ENCODE results near the gene IGF1R. TPM values are rescaled to one million over a fixed set of nuclear protein-coding genes. Genes with fewer than 3 reads are reported as not detected.

IGF1R gene
- total RNA-seq, 1 donor from 2014 or later = 62.7 TPM

- H3K27me3 ChIP-seq (ENCODE audit: control insufficient read depth, insufficient read depth, low read length) = no peaks in the 10 kb centered on the region
- no peak overlapping the region for H3K4me3 ChIP-seq (ENCODE audit: low read depth, low read length)
- H3K36me3 ChIP-seq (ENCODE audit: control insufficient read depth, insufficient read depth, low read length) = peaks cover 2% of the 10 kb centered on the region
- no peak for TF ChIP-seq CTCF (IDR thresholded peaks at IDR 0.05; ENCODE audit: insufficient read depth, low read length, poor library complexity, severe bottlenecking)
- no peak for DNase-seq (ENCODE audit: low read depth)
Measured at GRCh38 chr15:98946301-98947255, 298.2 kb downstream of the IGF1R start.

DNA sequence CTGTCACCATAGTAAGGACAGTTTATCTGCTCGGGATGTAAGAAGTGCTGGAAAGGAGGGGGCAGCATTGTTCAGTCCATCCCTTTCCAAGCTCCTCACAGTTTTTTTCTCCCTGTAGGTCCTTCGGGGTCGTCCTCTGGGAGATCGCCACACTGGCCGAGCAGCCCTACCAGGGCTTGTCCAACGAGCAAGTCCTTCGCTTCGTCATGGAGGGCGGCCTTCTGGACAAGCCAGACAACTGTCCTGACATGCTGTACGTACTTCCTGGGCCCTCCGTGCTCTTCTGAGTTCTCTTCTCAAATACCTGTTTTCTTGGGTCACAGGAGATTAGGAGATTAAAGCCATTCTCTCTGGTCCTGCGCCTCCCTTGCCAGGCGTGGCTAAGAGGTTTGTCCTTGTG is 300.1 kb downstream of the IGF1R start:
- peaks cover 2% of the 10 kb centered on the region for H3K36me3 ChIP-seq (ENCODE audit: control insufficient read depth, insufficient read depth, low read length)
- no peak for DNase-seq (ENCODE audit: low read depth)
- no peak overlapping the region for H3K4me3 ChIP-seq (ENCODE audit: low read depth, low read length)
- no peaks in the 10 kb centered on the region for H3K27me3 ChIP-seq (ENCODE audit: control insufficient read depth, insufficient read depth, low read length)
- TF ChIP-seq CTCF (IDR thresholded peaks at IDR 0.05; ENCODE audit: insufficient read depth, low read length, poor library complexity, severe bottlenecking) = no peak

- H3K4me3 ChIP-seq (ENCODE audit: low read depth, low read length) = no peak overlapping the region
- no peaks in the 10 kb centered on the region for H3K27me3 ChIP-seq (ENCODE audit: control insufficient read depth, insufficient read depth, low read length)
- TF ChIP-seq CTCF (IDR thresholded peaks at IDR 0.05; ENCODE audit: insufficient read depth, low read length, poor library complexity, severe bottlenecking) = no peak
- H3K36me3 ChIP-seq (ENCODE audit: control insufficient read depth, insufficient read depth, low read length) = peaks cover 2% of the 10 kb centered on the region
- DNase-seq (ENCODE audit: low read depth) = no peak
Measured at GRCh38 chr15:98948941-98949340, 300.6 kb downstream of the IGF1R start.

DNA sequence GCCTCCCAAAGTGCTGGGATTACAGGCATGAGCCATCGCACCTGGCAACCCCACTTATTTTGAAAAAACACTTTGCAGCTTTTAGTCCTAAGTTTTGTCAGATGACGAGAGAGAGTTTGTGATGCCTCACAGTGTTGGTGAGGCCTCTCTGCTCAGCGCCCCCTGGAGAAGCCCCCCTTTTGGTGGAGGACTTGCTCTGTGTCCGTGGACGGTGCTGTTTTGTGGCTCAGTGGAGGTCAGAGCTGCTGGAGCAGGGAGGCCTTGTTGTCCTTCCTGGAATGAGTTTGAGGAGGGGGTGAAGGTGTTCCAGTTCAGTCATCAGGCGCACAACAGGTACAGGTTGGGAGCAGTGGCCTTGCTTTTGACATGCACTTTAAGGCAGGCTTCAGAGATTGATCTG is 301.3 kb downstream of the IGF1R start:
- Histone ChIP-seq H3K4me3 (ENCODE audit: low read depth, low read length) (no peak overlapping the region), H3K27me3 (ENCODE audit: control insufficient read depth, insufficient read depth, low read length) (no peaks in the 10 kb centered on the region), H3K36me3 (ENCODE audit: control insufficient read depth, insufficient read depth, low read length) (peaks cover 2% of the 10 kb centered on the region)
- TF ChIP-seq CTCF (IDR thresholded peaks at IDR 0.05; ENCODE audit: insufficient read depth, low read length, poor library complexity, severe bottlenecking) = no peak
- no peak for DNase-seq (ENCODE audit: low read depth)

DNA sequence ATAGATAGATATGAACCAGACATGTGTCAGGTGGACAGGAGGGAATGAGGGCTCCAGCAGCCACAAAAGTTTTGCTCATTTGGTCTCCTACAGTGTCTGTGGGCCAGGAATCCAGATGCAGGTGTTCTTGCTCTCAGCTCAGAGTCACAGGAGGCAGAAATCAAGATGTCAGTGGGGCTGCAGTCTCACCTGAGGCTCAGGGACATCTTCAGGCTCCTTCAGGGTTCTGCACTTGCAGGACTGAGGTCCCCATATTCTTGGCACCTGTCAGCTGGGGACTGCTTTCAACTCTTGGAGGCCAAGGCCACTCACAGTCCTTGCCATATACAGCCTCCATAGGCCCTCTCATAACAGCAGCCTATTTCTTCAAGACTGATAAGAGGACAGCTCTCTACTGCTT is 301.9 kb downstream of the IGF1R start:
- no peak for TF ChIP-seq CTCF (IDR thresholded peaks at IDR 0.05; ENCODE audit: insufficient read depth, low read length, poor library complexity, severe bottlenecking)
- no peak for DNase-seq (ENCODE audit: low read depth)
- H3K4me3 ChIP-seq (ENCODE audit: low read depth, low read length) = no peak overlapping the region
- H3K27me3 ChIP-seq (ENCODE audit: control insufficient read depth, insufficient read depth, low read length) = no peaks in the 10 kb centered on the region
- peaks cover 2% of the 10 kb centered on the region for H3K36me3 ChIP-seq (ENCODE audit: control insufficient read depth, insufficient read depth, low read length)
